ENCODE measurements around the gene RELA.

DNA sequence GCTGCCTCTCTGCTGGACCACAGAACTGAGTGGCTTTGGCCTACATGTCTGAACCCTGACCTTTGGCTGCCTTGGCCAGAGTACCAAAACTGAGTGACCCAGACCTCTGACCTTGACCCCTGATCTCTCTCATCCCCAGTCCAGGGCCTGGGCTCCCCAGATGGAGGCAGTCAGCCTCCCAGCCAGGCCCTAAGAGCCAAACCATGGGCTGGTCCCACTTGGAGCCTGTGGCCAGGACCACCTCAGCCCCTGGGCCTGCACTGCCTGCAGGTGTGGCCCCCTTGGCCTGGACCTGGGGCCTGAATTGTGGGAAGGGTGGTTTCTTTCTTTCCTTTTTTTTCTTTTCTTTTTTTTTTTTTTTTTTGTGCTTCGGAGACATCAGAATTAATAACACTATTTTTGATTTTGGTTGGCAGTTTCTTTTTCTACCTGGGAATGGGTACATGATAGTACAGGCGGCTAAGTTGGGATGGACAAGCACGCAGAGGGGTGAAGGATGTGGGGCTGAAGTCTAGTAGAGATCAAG lies 25.6 kb downstream of the RELA start:
- TF ChIP-seq, protein P1, sequence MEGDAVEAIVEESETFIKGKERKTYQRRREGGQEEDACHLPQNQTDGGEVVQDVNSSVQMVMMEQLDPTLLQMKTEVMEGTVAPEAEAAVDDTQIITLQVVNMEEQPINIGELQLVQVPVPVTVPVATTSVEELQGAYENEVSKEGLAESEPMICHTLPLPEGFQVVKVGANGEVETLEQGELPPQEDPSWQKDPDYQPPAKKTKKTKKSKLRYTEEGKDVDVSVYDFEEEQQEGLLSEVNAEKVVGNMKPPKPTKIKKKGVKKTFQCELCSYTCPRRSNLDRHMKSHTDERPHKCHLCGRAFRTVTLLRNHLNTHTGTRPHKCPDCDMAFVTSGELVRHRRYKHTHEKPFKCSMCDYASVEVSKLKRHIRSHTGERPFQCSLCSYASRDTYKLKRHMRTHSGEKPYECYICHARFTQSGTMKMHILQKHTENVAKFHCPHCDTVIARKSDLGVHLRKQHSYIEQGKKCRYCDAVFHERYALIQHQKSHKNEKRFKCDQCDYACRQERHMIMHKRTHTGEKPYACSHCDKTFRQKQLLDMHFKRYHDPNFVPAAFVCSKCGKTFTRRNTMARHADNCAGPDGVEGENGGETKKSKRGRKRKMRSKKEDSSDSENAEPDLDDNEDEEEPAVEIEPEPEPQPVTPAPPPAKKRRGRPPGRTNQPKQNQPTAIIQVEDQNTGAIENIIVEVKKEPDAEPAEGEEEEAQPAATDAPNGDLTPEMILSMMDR (IDR thresholded peaks at IDR 0.05; ENCODE audit: insufficient read depth, low read depth, low read length), result no peak
- TF ChIP-seq EZH2 (IDR thresholded peaks at IDR 0.05; ENCODE audit: insufficient read depth, low read length), result no peak
